Stimulated activated CD8-positive, alpha-beta memory T cell treated with anti-CD3 and anti-CD28 coated beads, Interleukin-12 subunit alpha, Interleukin-12 subunit beta, amount 100 ng/mL, for 4 hours (primary cell): ENCODE results near the gene GNA15.
A peak's percentile ranks its signal among the peaks of the same experiment; 100 is the strongest.

Experiments
- DNase-seq: peaks from one replicate; pipeline ENCODE4 v3.0.0-alpha.2; 2020; ENCODE audit warnings: low read depth

The GNA15 gene

DNA sequence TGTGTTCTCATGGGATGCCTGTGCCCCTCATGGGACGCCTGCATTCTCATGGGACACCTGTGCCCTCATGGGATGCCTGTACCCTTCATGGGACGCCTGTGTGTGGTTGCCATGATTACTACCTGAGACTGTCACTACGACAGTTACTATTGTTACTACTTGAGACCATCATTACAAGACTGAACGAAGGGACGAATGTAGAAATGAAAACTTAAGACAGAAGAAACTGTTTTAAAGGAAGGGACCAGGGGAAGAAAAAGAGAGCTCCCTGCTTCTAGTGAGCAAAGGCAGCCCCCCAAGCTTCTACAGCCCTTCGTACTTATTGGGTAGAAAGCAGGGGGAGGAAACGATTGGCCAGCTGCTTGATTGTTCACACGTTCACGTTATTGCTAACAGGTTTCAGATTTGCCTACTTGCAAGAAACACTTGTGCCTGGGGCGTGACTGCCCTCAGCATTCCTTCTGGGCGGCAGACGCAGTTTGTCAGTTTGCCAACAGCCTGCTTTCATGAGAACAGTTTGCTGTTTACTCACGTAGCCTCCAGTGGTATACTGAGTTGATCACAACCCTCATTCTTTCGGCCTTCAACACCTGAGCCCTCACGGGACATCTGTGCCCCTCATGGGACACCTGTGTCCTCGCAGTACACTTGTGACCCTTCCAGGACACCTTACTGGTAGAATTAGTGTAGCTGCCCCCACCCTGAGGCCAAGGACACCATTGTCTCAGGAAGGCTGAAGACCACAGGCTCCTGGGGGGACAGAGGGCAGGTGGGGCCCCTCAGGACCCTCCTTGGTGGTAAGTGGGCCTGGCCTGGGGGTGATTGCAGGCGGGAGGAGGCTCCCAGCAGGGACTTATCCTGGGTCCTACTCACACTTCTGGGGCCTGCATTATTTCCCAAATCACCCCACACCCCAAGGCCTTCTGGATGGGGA lies 40.2 kb downstream of the GNA15 start:
- DNase-seq: no peak

DNA sequence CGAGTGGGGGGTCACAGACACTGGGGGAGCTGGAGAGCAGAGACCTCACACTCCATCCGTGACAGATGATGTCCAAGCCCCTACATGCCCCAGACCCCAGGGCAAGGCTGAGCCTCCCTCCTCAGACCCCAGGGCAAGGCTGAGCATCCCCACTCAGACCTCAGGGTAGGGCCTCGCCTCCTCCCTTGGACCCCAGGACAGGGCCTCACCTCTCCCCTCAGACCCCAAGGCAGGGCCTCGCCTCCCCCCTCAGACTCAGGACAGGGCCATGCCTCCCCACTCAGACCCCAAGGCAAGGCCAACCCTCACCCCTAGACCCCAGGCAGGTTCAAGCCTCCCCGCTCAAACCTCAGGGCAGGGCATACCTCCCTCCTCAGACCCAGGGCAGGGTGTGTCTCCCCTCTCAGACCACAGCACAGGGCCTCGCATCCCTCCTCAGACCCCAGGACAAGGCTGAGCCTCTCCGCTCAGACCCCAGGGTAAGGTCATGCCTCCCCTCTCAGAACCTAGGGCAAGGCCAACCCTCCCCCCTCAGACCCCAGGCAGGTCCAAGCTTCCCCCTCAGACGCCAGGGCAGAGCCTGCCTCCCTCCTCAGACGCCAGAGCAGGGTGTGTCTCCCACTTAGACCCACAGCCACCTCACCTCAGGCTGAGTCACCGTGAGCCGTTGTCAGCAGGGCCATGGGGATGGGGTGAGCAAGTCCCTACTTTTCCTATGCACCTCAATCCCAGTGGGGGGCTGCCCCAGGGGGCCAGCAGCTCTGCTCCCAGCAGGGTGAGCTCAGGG lies 41.1 kb downstream of the GNA15 start:
- peak; percentile 57 for DNase-seq

DNA sequence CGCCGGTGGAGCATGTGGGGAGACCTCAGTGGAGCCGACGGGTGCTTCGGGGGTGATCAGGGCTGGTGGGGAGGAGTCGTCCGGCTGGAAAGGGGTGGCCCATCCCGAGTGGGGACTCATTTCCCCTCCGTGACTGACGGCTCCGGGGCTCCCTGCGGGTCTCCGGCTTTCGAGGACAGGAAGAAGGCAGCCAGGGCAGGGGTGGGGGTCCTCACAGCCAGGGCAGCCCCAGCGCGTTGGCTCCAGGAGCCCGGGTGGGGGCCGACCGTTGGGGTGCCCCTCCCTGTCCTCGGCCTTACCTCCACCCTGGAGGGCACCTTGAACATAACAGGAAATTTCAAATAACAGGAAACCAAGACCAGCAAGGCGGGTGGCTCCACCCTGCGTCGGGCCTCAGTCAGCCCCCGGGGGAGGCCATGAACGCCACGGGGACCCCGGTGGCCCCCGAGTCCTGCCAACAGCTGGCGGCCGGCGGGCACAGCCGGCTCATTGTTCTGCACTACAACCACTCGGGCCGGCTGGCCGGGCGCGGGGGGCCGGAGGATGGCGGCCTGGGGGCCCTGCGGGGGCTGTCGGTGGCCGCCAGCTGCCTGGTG lies 42.6 kb downstream of the GNA15 start, which contains the start of gene S1PR4:
TSS of gene S1PR4 (plus strand) at position 393 of the 596 bp plus-strand sequence. CDS start at position 417, 24 bp downstream.
- peak; percentile 35 for DNase-seq

DNA sequence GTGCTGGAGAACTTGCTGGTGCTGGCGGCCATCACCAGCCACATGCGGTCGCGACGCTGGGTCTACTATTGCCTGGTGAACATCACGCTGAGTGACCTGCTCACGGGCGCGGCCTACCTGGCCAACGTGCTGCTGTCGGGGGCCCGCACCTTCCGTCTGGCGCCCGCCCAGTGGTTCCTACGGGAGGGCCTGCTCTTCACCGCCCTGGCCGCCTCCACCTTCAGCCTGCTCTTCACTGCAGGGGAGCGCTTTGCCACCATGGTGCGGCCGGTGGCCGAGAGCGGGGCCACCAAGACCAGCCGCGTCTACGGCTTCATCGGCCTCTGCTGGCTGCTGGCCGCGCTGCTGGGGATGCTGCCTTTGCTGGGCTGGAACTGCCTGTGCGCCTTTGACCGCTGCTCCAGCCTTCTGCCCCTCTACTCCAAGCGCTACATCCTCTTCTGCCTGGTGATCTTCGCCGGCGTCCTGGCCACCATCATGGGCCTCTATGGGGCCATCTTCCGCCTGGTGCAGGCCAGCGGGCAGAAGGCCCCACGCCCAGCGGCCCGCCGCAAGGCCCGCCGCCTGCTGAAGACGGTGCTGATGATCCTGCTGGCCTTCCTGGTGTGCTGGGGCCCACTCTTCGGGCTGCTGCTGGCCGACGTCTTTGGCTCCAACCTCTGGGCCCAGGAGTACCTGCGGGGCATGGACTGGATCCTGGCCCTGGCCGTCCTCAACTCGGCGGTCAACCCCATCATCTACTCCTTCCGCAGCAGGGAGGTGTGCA lies 43.3 kb downstream of the GNA15 start:
- no peak for DNase-seq

DNA sequence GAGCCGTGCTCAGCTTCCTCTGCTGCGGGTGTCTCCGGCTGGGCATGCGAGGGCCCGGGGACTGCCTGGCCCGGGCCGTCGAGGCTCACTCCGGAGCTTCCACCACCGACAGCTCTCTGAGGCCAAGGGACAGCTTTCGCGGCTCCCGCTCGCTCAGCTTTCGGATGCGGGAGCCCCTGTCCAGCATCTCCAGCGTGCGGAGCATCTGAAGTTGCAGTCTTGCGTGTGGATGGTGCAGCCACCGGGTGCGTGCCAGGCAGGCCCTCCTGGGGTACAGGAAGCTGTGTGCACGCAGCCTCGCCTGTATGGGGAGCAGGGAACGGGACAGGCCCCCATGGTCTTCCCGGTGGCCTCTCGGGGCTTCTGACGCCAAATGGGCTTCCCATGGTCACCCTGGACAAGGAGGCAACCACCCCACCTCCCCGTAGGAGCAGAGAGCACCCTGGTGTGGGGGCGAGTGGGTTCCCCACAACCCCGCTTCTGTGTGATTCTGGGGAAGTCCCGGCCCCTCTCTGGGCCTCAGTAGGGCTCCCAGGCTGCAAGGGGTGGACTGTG lies 44.0 kb downstream of the GNA15 start:
- DNase-seq: no peak

DNA sequence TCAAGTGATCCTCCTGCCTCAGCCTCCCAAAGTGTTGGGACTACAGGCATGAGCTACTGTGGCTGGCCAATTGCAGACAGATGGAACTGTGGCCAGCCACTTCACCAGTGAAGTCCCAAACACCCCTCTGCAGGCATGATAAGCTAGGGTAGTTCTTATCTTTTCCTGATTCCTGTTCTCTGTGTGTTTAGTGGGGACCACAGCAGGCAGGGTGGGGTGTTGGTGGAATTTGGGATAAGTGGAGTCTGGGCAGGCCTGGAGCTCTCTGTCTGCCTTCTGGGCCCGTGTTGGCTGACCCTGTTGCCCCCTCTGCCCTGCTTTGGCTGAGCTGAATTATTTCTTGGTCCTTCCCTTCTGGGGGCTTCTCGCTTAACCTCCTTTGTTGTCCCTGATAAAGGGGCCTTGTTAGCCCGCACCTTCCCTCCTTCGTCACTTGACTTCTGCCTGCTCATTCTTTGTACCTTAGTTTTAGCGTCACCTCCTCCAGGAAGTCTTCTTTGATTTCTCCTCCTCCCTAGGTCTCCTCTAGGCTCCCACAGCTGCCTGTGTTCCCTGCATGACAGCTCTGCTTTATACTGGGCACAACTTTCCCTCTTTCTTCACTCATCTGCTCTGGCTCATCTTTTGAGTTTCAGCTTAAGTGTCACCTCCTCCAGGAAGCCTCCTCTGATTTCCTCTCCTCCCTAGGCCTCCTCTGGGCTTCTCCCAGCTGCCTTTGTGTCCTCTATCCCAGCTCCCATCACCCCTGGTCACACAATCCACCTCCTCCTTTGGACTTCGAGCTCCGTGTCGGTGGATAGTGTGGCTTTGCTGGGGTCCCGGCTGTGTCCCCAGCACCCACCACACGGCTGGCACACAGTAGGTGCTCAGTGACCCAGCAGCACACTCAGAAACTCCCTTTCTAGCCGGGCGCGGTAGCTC lies 48.1 kb downstream of the GNA15 start:
- DNase-seq: no peak

DNA sequence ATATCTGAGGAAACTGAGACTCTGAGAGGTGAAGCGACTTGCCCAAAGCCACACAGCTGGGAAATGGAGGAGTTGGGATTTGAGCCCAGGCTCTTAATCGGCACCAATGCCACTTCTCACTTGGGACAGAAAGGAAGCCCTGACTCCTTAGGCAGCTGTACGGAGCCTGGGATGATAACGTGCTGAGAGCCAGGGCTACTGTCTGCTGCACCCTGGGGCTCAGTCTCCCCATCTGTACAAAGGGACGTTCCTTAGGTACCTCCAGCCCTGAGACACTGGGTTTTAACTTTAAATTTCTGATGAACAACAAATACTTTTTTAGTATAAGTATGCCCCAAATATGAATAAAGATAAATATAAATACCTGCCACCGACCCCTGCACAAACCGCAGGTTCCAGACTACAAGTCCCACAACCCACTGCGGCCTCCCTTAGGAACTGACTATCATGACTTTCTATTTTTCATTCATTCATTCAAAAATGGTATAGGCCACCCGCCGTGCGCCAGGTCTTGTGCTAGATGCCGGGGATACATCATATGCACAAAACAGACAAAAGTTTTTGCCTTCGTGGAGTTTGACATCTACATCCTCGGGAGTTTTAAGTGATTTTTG lies 49.1 kb downstream of the GNA15 start:
- no peak for DNase-seq

DNA sequence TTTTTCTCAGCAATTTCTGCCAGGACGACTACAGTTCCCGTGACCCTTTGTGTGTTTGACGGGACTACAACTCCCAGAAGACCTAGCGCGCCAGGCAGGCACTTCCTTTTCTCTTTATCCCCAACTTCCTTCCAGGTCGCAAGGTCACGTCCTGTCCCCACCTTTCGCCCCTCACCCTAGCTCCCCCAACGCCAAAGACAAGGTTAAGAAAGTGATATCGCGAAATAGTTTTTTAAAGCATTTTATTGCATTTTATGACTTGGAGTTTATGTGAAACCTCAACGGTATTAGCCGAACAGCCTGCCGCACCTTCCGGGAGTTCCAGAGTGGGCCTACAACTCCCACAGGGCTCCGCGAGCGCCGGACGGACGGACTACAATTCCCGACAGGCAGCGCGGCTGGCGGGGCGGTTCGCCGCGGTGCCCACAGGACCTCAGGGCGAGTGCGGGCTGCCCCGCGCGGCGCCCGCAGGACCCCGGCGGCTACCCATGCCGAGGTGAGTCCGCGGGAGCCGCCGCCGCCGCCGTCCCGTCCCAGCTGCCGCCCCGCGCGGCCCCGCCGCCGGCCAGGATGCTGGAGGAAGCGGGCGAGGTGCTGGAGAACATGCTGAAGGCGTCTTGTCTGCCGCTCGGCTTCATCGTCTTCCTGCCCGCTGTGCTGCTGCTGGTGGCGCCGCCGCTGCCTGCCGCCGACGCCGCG lies 49.8 kb downstream of the GNA15 start, which contains the start of gene NCLN:
TSS of gene NCLN (plus strand) at position 470 of the 699 bp plus-strand sequence. CDS start at position 571, 101 bp downstream.
- DNase-seq: peak; percentile 92

DNA sequence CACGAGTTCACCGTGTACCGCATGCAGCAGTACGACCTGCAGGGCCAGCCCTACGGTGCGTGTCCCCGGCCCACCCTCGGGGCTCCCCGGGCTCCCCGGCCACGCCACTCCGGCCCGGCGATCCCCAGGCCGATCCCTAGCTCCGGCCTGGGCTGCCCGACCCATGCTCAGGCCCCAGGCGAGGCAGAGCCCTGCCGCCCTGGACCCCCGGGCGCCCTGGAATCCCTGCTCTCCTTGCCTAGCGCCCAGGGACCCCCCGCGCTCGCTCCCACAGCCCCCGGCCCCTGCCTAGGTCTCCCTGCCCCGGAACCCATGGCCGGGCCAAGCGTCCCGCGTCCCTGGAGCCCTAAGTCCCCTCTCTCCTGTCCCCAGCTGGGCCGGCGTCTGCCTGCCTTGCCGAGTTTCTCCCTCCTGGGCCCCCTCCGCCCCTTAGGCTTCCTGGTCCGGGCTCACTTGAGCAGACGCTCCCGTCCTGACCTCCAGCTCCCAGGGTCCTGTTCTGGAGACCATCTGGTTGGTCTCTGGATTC lies 50.4 kb downstream of the GNA15 start:
- no peak for DNase-seq

DNA sequence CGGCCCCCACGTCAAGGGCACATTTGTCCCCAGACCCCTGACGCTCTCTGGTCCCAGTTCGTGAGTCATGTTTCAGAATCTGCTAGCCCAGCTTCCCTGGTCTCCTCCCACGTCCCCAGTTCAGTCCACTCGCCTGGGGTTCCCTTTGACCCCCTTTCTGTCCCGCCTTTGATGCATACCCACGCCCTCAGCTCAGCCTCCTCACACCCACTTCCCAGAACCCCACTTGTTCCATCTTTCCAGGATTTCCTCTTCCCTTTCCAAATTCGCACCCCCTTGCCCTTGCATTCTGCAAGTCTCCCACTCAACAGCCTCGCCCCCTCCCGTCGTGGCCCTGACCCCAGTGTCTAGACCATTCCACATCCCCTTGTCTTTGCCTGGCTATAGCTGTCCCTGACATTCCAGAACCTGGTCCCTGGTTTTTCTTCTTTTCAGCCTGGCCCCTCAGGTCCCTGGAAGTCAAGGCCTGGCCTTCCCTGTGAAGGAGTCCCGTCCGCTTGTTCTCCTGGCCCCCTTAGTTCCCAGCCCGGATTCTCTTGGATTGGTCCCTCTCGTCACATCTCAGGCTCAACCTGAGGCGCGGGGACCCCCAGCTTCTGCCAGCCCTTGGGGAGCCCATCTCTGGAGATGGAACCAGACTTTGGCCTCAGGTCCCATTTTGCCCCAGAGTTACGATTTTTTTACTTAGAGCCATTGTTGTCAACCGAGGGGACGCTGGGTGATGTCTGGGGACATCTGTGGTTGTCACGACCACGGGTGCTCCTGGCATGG lies 51.2 kb downstream of the GNA15 start:
- DNase-seq: no peak

DNA sequence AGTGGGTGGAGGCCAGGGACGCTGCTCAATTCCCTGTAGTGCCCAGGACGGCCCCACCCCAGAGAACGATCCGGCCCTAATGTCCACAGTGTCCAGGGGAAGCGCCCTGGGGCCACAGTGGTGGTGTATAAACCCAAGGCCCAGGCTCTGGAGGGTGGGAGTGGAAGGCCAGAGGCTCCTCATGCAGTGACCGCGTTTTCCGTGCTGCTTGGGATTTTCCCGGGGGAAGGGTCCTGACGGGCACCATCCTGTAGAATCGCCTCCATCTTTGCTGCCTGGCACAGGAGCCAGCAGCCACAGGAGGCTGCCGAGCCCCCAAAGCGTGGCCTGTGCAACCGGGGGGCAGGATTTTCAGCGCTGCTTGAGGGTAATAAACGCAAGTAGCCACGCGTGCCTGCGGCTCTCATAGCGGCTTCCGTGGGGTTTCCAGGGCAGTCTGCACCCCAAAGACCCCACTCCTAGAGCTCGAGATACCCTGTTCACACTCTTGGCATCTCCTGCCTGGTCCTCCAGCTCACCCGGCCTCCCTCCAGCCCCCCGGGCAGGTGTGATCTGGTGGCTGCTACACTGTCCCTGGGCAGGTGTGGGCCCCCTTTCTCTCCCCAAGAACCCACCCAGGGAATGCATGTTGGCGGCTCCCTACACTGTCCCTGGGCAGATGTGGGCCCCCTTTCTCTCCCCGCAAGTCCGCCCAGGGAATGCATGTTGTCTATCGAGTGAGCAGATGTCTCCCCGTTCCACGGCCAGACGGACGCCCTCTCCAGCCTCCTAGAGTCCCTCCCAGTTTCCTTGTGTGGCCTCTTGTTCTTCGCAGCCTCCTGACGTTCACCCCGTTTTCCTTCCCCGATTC lies 52.1 kb downstream of the GNA15 start:
- no peak for DNase-seq

DNA sequence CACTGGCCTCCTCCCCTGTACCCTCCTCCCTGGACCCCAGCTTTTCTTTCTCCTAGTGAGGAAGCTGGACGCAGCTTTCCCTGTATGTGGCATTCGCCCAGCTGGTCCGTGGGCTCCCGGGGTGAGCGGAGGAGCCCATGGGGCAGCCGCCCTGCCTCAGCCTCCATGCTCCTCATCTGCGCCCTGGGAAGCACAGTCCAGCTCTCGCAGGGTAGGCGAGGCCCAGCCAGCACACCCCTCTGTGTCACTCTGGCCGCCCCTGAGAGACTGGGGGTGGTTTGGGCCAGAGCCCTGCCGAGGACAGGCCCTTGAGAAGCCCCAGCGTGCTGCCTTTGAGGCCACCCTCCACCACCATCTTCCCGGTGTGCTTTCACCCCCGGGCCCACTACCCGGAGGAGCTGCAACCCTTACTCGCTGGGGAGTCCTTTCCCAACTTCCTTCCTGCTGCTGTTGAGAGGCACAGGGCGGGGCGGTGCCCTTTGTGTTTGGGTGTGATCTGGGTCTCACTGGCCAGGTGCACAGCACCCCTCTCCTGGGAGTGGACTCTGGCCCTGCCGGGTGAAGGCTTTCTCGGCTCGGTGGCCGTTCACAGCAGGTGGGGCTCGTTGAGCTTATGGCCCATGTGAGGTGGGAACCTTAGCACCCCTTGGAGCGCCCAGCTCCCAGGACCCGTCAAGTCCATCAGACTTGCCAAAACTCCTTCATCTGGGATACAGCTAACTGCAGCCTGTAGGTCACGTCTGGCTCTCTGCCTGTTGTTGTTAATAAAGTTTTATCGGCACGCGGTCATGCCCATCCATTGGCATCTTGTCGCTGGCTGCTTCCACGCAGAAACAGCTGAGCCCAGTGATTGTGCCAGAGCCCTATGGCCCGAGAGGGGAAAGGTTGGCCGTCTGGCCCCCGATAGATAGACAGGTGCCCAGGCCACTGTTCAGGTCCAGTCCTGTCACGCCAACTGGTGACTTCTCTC lies 53.1 kb downstream of the GNA15 start:
- no peak for DNase-seq

DNA sequence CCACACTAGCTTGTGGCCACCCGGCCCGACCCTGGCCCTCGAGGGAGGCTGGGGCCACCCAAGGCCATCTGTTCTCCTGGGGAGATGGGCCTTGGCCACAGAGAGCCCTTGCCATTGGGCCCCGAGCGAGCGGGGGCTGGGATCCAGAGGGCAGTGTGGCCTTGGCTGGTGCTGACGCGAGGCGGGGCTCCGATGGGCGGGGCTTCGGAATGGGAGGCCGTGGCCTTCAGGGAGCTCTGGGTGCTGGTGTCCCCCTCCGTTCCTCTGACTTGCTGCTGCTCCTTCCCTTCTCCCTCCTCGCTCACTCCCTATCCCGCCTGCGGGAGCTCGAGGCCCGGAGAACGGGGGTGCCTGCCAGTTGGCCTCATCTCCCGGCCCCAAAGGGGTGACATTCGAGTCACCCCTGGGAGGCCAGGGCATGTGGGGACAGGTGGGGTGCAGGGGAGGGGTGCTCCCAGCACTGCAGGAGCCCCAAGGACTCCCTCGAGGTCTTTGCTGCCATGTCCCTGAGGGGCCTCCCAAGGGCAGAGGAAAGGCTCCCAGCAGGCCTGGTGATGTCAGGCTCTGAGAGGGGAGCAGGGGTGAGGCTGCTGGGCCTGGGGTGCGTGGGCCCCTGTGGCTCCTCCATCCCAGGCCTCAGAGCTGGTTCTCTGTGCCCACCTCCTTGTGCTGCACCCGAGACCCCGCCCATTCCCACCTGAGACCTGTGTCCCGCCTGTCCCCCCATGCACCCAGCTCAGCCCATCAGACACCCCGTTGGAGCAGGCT lies 54.1 kb downstream of the GNA15 start:
- no peak for DNase-seq

DNA sequence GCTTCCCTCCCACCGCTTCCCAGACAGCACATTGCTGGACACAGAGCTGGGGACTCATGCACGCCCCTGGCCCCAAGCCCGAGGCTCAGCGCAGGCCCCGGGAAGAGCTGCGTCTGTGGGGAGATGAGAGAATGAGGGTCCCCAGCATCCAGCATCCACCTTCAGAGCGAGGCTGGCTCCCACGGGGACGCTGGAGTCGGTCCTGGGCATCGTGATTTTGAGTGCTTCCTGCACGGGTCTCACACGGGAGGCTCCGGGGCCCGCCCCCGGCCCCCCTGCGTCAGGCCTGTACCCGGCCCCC lies 54.6 kb downstream of the GNA15 start:
- no peak for DNase-seq
